Measurements from ENCODE around the gene TAF10. TPM values are rescaled to one million over a fixed set of nuclear protein-coding genes. Genes with fewer than 3 reads are reported as not detected.

The TAF10 gene
- total RNA-seq, 1 donor from 2014 or later, result 80.9 TPM

GRCh38 chr11:6636480-6636879, 24.5 kb upstream of the TAF10 start:
- no peak for TF ChIP-seq CTCF (IDR thresholded peaks at IDR 0.05)
- no peaks in the 10 kb centered on the region for H3K9me3 Mint-ChIP-seq (ENCODE audit: low read depth)
- no peaks in the 10 kb centered on the region for H3K27me3 Mint-ChIP-seq (ENCODE audit: low read depth)
- H3K4me3 Mint-ChIP-seq (ENCODE audit: unreplicated experiment), result no peak overlapping the region
- DNase-seq (ENCODE audit: low spot score), result no peak
- no peak overlapping the region for H3K27ac Mint-ChIP-seq (ENCODE audit: unreplicated experiment)
- H3K36me3 Mint-ChIP-seq (ENCODE audit: low read depth), result peaks cover 15% of the 10 kb centered on the region
- no peaks in the 10 kb centered on the region for H3K4me1 Mint-ChIP-seq (ENCODE audit: low read depth)

GRCh38 chr11:6635082-6635932, 23.3 kb upstream of the TAF10 start:
- no peak for DNase-seq (ENCODE audit: low spot score)
- Mint-ChIP-seq H3K27me3 (ENCODE audit: low read depth) (no peaks in the 10 kb centered on the region), H3K4me3 (ENCODE audit: unreplicated experiment) (no peak overlapping the region), H3K27ac (ENCODE audit: unreplicated experiment) (no peak overlapping the region), H3K4me1 (ENCODE audit: low read depth) (no peaks in the 10 kb centered on the region), H3K9me3 (ENCODE audit: low read depth) (no peaks in the 10 kb centered on the region), H3K36me3 (ENCODE audit: low read depth) (peaks cover 20% of the 10 kb centered on the region)
- TF ChIP-seq CTCF (IDR thresholded peaks at IDR 0.05), result no peak

GRCh38 chr11:6634534-6634933, 22.5 kb upstream of the TAF10 start:
- no peaks in the 10 kb centered on the region for H3K27me3 Mint-ChIP-seq (ENCODE audit: low read depth)
- H3K27ac Mint-ChIP-seq (ENCODE audit: unreplicated experiment), result no peak overlapping the region
- H3K4me1 Mint-ChIP-seq (ENCODE audit: low read depth), result no peaks in the 10 kb centered on the region
- H3K4me3 Mint-ChIP-seq (ENCODE audit: unreplicated experiment), result no peak overlapping the region
- H3K36me3 Mint-ChIP-seq (ENCODE audit: low read depth), result peaks cover 18% of the 10 kb centered on the region
- H3K9me3 Mint-ChIP-seq (ENCODE audit: low read depth), result no peaks in the 10 kb centered on the region
- DNase-seq (ENCODE audit: low spot score), result no peak
- no peak for TF ChIP-seq CTCF (IDR thresholded peaks at IDR 0.05)

- Mint-ChIP-seq H3K4me3 (ENCODE audit: unreplicated experiment) (no peak overlapping the region), H3K9me3 (ENCODE audit: low read depth) (no peaks in the 10 kb centered on the region), H3K4me1 (ENCODE audit: low read depth) (no peaks in the 10 kb centered on the region), H3K27me3 (ENCODE audit: low read depth) (no peaks in the 10 kb centered on the region), H3K27ac (ENCODE audit: unreplicated experiment) (no peak overlapping the region), H3K36me3 (ENCODE audit: low read depth) (peaks cover 19% of the 10 kb centered on the region)
- no peak for TF ChIP-seq CTCF (IDR thresholded peaks at IDR 0.05)
- DNase-seq (ENCODE audit: low spot score), result no peak
Observed at GRCh38 chr11:6633422-6634408, 21.7 kb upstream of the TAF10 start.

All from chondrocyte (in vitro differentiated cells).